Hepatocyte (in vitro differentiated cells): ENCODE measurements around the gene RRAGB.

Experiments used
- EZH2 ChIP-seq: fragments of 200-600 bp; sonication (generic); IDR thresholded peaks from 2 replicates; pipeline ENCODE4 v1.6.1; 2016; ENCODE audit warnings: antibody characterized with exemption, mild to moderate bottlenecking, borderline replicate concordance
- TF ChIP-seq, protein P1 (sequence below): fragments of 200-600 bp; sonication (generic); IDR thresholded peaks from 2 replicates; pipeline ENCODE4 v1.5.1; 2016; ENCODE audit warnings: antibody characterized with exemption, mild to moderate bottlenecking; ENCODE audit not compliant: poor library complexity

DNA sequence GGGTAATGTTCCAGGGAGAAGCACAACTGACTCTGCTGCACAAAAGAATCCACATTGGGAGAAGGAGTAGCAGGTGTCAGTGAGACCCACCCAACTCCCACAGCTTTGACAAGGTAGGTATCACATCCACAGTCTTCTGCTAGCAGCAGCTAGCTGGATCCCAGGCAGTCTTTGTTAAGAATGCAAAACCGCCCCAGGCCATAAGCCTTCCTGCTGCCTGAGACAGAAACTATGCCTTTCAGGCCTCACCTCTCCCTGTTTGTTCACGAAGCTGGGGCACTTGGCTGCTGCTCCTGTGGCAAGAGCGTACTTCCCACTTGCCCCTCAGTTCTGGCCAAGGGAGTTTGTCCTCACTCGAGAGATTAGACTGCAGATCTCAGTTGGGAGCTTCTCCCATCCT is 21.4 kb downstream of the RRAGB start:
- TF ChIP-seq, protein P1, sequence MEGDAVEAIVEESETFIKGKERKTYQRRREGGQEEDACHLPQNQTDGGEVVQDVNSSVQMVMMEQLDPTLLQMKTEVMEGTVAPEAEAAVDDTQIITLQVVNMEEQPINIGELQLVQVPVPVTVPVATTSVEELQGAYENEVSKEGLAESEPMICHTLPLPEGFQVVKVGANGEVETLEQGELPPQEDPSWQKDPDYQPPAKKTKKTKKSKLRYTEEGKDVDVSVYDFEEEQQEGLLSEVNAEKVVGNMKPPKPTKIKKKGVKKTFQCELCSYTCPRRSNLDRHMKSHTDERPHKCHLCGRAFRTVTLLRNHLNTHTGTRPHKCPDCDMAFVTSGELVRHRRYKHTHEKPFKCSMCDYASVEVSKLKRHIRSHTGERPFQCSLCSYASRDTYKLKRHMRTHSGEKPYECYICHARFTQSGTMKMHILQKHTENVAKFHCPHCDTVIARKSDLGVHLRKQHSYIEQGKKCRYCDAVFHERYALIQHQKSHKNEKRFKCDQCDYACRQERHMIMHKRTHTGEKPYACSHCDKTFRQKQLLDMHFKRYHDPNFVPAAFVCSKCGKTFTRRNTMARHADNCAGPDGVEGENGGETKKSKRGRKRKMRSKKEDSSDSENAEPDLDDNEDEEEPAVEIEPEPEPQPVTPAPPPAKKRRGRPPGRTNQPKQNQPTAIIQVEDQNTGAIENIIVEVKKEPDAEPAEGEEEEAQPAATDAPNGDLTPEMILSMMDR, result no peak
- TF ChIP-seq EZH2, result no peak
